GM19238 (cell line): ENCODE measurements around the gene PLET1.

ENCODE experiments used
- DNase-seq: peaks from one replicate; pipeline ENCODE4 v3.0.0; 2011; ENCODE audit warnings: low spot score; ENCODE audit not compliant: insufficient read length

Gene PLET1

DNA sequence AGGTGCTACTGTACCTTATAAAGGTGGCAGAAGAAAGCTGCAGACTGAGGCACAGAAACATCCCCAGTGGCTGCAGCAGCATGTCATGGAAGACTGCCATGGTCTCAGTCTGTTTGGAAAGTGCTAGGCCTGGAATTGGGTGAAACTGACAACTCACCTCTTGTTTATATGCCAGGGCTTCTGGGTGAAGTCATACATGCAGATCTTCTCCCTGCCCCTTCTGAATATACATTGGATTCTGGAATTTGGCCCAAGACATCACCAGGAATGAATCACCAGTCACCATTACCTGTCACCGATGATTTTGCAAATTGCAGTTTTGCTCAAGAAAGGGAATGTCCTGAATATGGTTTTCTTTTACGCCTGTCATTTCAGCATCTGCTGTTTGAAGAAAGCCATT, at the start of gene PLET1:
TSS of gene PLET1 (minus strand) at position 371 of the 400 bp plus-strand sequence. CDS start at position 100, 271 bp downstream.
- no peak for DNase-seq

GRCh38 chr11:112310419-112310818, 49.8 kb upstream of the PLET1 start:
- DNase-seq: no peak

DNA sequence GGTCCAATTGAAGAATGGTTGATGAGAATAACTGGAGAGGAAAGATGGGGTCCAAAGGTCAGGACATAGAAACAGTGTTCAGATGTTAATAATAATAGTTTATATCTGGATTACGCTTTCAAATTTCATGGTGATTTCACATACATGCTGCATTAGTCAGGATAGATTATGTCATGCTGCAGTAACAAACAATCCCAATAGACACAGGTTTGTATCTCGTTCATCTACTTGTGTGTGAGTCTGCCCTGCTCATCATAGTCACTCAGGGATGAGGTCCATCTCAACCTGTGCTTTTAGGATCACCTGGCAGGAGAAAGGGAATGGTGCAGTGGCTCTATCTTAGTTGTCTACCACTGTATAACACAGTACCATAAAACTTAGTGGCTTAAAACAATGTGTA, 48.0 kb upstream of the PLET1 start:
- DNase-seq: no peak

DNA sequence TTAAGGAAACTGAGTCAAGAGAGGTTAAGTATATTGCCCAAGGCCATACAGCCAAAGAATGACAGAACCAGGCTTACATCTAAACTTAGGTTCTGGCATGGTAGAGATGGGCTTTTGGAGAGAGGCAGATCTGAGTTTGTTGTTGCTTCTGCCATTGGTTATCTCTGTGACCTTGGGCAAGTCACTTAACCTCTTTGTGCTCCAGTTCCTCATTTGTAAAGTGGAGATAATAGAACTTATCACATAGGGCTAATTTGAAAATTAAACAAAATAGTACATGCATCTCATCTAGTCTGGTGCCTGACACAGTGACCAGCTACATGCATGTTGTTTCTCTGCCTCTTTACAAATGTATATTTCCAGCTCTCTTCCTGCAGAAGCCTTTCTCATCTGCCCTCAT, 47.0 kb upstream of the PLET1 start:
- DNase-seq: no peak

- no peak for DNase-seq
Measured at GRCh38 chr11:112306230-112306629, 45.6 kb upstream of the PLET1 start.

GRCh38 chr11:112304914-112305313, 44.3 kb upstream of the PLET1 start:
- DNase-seq: no peak

GRCh38 chr11:112303616-112304015, 43.0 kb upstream of the PLET1 start:
- no peak for DNase-seq

GRCh38 chr11:112302226-112302868, 41.7 kb upstream of the PLET1 start:
- no peak for DNase-seq

GRCh38 chr11:112300094-112300786, 39.6 kb upstream of the PLET1 start:
- DNase-seq: no peak

- DNase-seq: no peak
Measured at GRCh38 chr11:112298535-112298934, 37.9 kb upstream of the PLET1 start.

- DNase-seq: no peak
Measured at GRCh38 chr11:112297248-112297866, 36.7 kb upstream of the PLET1 start.

DNA sequence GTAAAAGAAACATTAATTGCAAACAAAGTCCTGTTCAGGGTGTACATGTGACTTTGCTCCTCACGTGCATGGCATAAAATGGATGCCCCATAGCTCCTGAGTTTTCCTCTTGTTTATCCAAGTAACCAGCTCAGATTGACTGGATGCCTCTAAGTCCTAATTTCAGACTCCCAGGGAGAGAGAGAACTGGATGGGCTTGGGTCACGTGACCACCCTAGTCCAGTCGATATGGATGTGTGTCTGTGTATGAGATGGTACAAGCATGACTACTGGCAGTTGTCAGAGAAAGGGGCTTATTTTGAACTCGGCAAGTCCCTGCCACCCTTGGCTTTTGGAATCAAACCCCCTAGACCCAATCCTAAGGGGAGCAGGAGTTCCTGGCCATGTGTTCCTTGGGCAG, 35.4 kb upstream of the PLET1 start:
- no peak for DNase-seq

DNA sequence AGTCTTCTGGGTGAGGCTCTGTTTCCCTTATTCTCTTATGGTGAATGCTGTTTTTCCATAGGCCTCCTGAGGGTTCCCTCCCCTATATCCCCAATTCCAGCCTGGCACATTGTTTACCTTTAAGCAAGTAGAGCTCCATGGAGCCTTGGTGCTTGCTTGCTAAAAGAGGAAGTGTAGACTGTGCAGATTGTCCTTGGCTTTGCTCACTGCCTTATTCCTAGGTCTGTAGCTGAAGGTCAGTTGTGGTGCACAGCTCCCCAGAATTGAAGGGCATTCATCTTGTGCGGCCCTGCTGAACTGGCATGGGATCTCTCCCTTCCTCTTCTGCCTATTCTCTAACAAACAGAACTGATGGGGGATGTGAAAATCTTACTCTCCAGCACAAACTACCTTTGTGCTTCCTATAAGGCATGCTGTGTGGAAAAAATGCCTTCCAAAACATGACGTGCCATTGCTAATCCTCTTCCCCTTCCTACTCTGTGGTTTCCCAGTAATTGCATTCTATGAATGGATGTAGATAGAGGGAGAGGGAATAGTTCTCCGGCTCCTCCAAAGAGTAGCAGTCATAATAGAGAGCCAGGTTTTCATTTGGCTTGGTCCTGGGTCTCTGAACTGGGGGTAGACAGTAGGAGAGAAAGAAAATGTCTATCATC, 34.2 kb upstream of the PLET1 start:
- DNase-seq: no peak

DNA sequence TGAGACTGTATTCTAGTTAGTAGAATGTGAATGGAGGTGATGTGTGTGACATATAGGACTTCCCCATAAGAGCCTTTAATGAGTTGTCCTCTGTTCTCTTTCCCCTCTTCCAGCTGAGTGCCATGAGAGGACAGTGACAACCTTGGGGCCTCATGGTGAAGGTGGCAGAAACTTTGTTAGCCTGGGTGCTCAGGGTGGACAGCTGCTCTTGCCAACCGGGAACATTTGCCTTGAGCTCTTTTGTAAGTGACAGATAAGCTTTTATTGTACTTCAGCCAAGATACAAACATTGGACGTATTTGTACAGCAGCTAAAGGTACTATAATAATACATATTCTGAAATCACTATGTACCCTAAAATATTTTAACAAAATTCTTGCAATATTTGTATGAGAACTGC, 33.0 kb upstream of the PLET1 start:
- no peak for DNase-seq

- DNase-seq: no peak
Measured at GRCh38 chr11:112292785-112293407, 32.2 kb upstream of the PLET1 start.

DNA sequence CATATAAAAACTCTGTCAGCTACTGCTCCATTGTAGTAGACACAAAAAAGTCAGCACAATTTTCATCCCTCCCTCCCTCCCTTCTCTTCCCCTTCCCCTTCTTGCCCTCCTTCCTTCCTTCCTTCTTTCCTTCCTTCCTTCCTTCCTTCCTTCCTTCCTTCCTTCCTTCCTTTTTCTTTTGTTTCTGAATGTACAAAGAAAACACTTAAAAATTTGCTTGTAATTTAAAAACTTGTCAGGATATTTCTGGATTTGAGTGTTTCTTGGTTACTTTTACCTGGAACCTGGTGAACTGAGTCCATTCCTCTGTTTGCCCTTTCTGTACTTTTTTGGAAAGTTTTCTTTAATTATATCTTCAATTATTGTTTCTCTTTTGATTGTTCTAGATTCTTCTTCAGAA, 31.5 kb upstream of the PLET1 start:
- no peak for DNase-seq

GRCh38 chr11:112291191-112291590, 30.5 kb upstream of the PLET1 start:
- DNase-seq: no peak

- DNase-seq: no peak
Measured at GRCh38 chr11:112290493-112290850, 29.8 kb upstream of the PLET1 start.

DNA sequence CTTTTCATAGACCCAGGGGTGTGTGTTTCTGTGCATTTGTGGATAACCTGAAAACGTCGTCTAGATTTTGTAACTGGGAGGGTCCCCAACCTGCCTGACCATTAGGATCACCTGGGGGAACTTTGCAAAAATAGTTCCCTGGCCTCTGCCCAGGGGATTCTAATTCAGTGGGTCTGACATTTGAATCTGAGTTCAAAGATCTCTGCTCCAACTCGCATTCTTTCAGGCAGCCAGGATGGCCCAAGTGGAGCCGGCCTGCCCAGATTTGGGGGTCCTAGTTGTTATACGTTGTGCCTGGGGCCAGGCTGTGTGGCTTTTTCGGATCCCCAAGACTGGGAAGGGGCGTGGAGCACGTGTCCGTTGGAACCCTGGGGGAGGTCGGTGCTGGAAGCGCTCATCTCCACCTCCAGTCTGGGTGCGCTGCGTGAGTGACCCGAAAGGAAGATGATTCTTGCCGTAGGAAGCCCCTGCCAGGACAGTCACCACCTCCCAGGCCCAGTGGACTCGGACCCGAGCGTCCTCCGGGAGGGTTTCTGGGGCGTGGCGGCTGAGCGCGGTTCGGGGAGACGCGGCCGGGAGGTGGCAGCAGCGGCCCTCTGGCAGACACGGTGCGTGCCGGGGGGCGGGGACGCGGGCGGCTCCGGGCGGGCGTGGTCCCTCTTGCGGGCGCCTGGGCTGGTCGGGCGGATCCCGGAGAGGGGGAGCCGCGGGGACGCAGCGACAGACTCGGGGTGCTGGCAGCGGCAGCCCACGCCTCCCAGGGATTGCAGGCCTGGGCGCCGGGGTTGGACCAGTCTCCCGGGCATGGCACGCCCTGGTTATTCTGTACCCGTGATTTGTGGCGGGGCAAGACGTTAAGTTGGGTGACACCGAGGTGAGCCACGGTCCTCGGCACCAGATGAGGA, 29.2 kb upstream of the PLET1 start:
- peak; percentile 80 for DNase-seq

- DNase-seq: no peak
Measured at GRCh38 chr11:112288021-112288420, 27.4 kb upstream of the PLET1 start.

GRCh38 chr11:112285841-112286311, 25.2 kb upstream of the PLET1 start:
- DNase-seq: no peak
